Activated naive CD4-positive, alpha-beta T cell treated with anti-CD3 and anti-CD28 coated beads, Interleukin-2, amount 50 U/mL, for 72 hours (primary cell): ENCODE measurements around the gene MRPS10. TPM values are rescaled to one million over a fixed set of nuclear protein-coding genes. Genes with fewer than 3 reads are reported as not detected.
"Not testable (repeated sequence)": the region's sequence is repeated elsewhere in the genome, so short reads cannot be mapped to it uniquely, and the experiment has no call there.

ENCODE experiments used
- ATAC-seq, 2 donors: fragments of 150-1000 bp; cut with Tn5 transposase; 2 replicates each; pipeline ENCODE4 v1.10.0; 2021; ENCODE audit warnings: mild to moderate bottlenecking in 2 of 2, moderate library complexity in 2 of 2
- DNase-seq, 2 donors: peaks; one replicate each; pipeline ENCODE4 v3.0.0; 2021 to 2022; ENCODE audit warnings: low spot score in 2 of 2
- H3K27ac Mint-ChIP-seq, 2 donors: one replicate each; pipeline ENCODE4 v1.8.0; 2022; ENCODE audit warnings: mild to moderate bottlenecking in 2 of 2, mixed read lengths in 2 of 2
- H3K36me3 Mint-ChIP-seq, 2 donors: one replicate each; pipeline ENCODE4 v1.8.0; 2022; ENCODE audit warnings: mixed read lengths in 2 of 2
- H3K9me3 Mint-ChIP-seq, 2 donors: one replicate each; pipeline ENCODE4 v1.8.0; 2022; ENCODE audit warnings: mixed read lengths in 2 of 2
- total RNA-seq, 2 donors: library from RNA; stranded (reverse); gene quantifications; one replicate each; pipeline ENCODE4 v1.2.3, GENCODE V29; 2022

The MRPS10 gene
- total RNA-seq, 2 donors from 2014 or later: 30.8 to 37.4 TPM

GRCh38 chr6:42226161-42226611 lies 8.5 kb upstream of the MRPS10 start:
- no peaks in the 10 kb centered on the region for H3K9me3 Mint-ChIP-seq
- H3K36me3 Mint-ChIP-seq: no peaks in the 10 kb centered on the region
- DNase-seq (no peak), ATAC-seq (no peak)
- H3K27ac Mint-ChIP-seq: no peak overlapping the region

GRCh38 chr6:42225419-42225818 lies 7.8 kb upstream of the MRPS10 start:
- ATAC-seq: no peak
- H3K27ac Mint-ChIP-seq: no peak overlapping the region

DNA sequence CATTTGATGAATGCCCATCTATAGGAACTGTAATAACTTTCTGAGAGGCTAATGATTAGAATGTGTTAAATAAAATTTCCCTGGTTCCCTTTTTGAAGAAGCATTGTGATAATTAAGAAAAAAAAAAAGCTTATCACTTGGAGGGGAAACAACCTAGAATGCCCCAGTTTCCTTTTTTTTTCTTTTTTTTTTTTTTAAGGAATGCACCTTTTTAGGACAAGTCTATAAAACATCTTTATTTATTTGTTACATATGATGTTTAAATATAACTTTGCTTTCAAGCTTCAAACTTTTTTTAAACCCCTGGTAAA lies 7.3 kb upstream of the MRPS10 start:
- Mint-ChIP-seq H3K27ac (no peak overlapping the region), H3K36me3 (no peaks in the 10 kb centered on the region), H3K9me3 (no peaks in the 10 kb centered on the region)
- ATAC-seq (no peak), DNase-seq (no peak)

More at GRCh38 chr6:42225419-42225818, 7.8 kb upstream of the MRPS10 start:
- H3K9me3 Mint-ChIP-seq: no peaks in the 10 kb centered on the region
- no peak for DNase-seq
- H3K36me3 Mint-ChIP-seq: no peaks in the 10 kb centered on the region

GRCh38 chr6:42224222-42225028 lies 6.8 kb upstream of the MRPS10 start:
- DNase-seq (no peak), ATAC-seq (peak; percentile 100)

GRCh38 chr6:42222448-42222847 lies 4.8 kb upstream of the MRPS10 start:
- Mint-ChIP-seq H3K9me3 (no peaks in the 10 kb centered on the region), H3K36me3 (peaks cover 5% of the 10 kb centered on the region in 2 donors), H3K27ac (no peak overlapping the region)
- DNase-seq (no peak), ATAC-seq (no peak)

More at GRCh38 chr6:42224222-42225028, 6.8 kb upstream of the MRPS10 start:
- H3K27ac Mint-ChIP-seq: peak overlapping the region; percentile 27 to 85
- no peaks in the 10 kb centered on the region for H3K36me3 Mint-ChIP-seq
- H3K9me3 Mint-ChIP-seq: no peaks in the 10 kb centered on the region

- Mint-ChIP-seq H3K9me3 (no peaks in the 10 kb centered on the region), H3K36me3 (peaks cover 7% of the 10 kb centered on the region in 2 donors), H3K27ac (no peak overlapping the region)
- DNase-seq: no peak
- ATAC-seq: no peak
These were observed 3.9 kb upstream of the MRPS10 start for GRCh38 chr6:42221546-42221945.

DNA sequence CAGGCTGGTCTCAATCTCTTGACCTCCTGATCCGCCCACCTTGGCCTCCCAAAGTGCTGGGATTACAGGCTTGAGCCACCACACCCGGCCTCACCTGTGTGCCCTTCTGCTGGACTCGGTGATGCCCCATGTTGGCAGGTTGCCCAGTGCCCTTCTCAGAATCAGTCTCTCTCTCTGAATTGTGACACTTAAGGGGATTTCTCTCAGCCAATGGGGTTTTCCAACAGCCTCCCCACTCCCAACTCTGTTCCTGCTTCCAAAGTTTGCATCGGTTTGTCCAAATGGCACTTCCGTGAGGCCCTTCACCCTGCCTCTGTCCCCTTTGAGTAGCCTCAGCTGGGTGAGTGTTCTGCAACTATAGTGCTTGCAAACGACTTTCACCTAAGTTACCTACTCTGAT lies 3.1 kb upstream of the MRPS10 start:
- Mint-ChIP-seq H3K36me3 (peaks cover 7% of the 10 kb centered on the region in 2 donors), H3K9me3 (no peaks in the 10 kb centered on the region), H3K27ac (peak overlapping the region in 1 of 2 donors; percentile 21)
- ATAC-seq (no peak), DNase-seq (no peak)

DNA sequence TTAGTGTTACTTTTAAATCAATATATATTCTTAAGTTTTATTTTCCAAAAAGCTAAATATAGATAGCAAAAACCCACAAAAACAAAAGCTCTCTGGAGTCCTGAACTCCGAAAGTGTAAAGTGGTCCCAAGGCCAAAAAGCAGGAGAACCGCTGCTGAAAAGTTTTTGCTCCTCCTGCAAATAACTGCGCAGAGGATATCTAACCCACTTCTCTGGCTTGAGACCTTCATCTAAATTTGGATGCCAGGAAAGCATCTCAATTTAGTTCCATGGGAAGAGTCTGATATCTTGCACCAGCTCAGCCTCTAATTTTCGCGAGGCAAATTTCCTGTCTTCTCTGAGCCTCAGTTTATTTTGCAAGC lies 523 bp downstream of the MRPS10 start:
- peaks cover 11 to 14% of the 10 kb centered on the region in 2 donors for H3K36me3 Mint-ChIP-seq
- H3K9me3 Mint-ChIP-seq: no peaks in the 10 kb centered on the region
- ATAC-seq (no peak), DNase-seq (no peak)
- H3K27ac Mint-ChIP-seq: peak overlapping the region; percentile 94 to 99

DNA sequence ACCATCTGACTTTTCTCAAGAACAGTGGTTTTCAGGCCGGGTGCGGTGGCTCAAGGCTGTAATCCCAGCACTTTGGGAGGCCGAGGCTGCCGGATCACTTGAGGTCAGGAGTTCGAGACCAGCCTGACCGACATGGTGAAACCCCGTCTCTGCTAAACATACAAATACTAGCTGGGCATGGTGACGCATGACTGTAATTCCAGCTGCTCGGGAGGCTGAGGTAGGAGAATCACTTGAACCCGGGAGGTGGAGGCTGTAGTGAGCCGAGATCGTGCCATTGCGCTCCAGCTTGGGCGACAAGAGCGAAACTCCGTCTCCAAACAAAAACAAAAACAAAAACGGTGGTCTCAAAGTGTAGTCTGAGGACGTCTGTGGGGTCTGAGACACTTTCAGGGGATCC lies 1.2 kb downstream of the MRPS10 start:
- peak overlapping the region; percentile 39 to 82 for H3K27ac Mint-ChIP-seq
- H3K36me3 Mint-ChIP-seq: peaks cover 11 to 14% of the 10 kb centered on the region in 2 donors
- not testable (repeated sequence) for ATAC-seq, DNase-seq, H3K9me3 Mint-ChIP-seq

DNA sequence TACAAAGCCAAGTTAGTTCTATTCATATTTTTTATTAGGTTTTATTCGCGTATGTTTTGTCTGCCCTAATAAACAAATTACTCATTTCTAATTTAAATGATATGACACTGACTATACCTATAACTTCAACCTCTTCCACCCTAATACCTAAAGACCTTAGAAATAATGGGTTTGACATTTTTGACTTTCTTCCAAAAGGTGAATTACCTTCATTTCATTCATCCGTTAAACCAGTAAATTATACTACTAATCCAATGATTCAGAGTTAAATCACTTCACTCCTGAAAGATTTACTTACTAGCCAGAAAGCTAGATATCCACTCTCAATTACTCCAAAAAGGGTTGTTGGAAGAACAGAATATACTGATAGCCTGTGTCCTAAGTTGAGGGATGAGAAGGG lies 5.2 kb downstream of the MRPS10 start:
- Mint-ChIP-seq H3K27ac (no peak overlapping the region), H3K9me3 (no peaks in the 10 kb centered on the region), H3K36me3 (peaks cover 9 to 12% of the 10 kb centered on the region in 2 donors)
- DNase-seq (no peak), ATAC-seq (no peak)

DNA sequence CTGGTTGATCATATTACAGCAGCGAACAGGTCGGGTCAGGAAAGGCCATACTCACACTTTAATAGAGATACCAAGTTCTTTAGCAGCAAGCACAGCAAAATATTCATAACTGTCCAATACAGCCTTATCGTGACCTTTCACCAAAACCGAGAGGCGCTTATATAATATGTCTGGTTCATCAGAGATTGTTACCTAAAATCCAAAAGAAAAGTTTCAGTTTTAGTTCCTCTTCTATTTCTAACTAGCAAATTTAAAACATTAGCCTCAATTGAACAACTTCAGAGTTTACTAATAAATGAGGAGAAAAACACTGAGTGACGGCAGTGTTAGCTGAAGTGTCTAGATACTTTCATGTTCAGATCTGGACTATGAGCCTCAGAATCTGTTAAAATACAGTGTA lies 5.9 kb downstream of the MRPS10 start:
- H3K9me3 Mint-ChIP-seq: no peaks in the 10 kb centered on the region
- peaks cover 7 to 10% of the 10 kb centered on the region in 2 donors for H3K36me3 Mint-ChIP-seq
- no peak overlapping the region for H3K27ac Mint-ChIP-seq
- ATAC-seq: no peak
- DNase-seq: no peak

GRCh38 chr6:42210551-42210950 lies 7.1 kb downstream of the MRPS10 start:
- no peak for DNase-seq
- no peaks in the 10 kb centered on the region for H3K9me3 Mint-ChIP-seq
- peaks cover 10% of the 10 kb centered on the region in 2 donors for H3K36me3 Mint-ChIP-seq
- H3K27ac Mint-ChIP-seq: no peak overlapping the region
- no peak for ATAC-seq

- not testable (repeated sequence) for ATAC-seq, H3K36me3 Mint-ChIP-seq, H3K27ac Mint-ChIP-seq, H3K9me3 Mint-ChIP-seq, DNase-seq
These were observed 10.1 kb downstream of the MRPS10 start for GRCh38 chr6:42207559-42207958.

- ATAC-seq: no peak
- peaks cover 4 to 8% of the 10 kb centered on the region in 2 donors for H3K9me3 Mint-ChIP-seq
- no peak overlapping the region for H3K27ac Mint-ChIP-seq
- peaks cover 11 to 16% of the 10 kb centered on the region in 2 donors for H3K36me3 Mint-ChIP-seq
- no peak for DNase-seq
These were observed 12.8 kb downstream of the MRPS10 start for GRCh38 chr6:42204768-42205282.

- no peak overlapping the region for H3K27ac Mint-ChIP-seq
- H3K36me3 Mint-ChIP-seq: peaks cover 7 to 17% of the 10 kb centered on the region in 2 donors
- DNase-seq: no peak
- ATAC-seq: no peak
- peaks cover 4 to 8% of the 10 kb centered on the region in 2 donors for H3K9me3 Mint-ChIP-seq
These were observed 14.5 kb downstream of the MRPS10 start for GRCh38 chr6:42203183-42203582.

DNA sequence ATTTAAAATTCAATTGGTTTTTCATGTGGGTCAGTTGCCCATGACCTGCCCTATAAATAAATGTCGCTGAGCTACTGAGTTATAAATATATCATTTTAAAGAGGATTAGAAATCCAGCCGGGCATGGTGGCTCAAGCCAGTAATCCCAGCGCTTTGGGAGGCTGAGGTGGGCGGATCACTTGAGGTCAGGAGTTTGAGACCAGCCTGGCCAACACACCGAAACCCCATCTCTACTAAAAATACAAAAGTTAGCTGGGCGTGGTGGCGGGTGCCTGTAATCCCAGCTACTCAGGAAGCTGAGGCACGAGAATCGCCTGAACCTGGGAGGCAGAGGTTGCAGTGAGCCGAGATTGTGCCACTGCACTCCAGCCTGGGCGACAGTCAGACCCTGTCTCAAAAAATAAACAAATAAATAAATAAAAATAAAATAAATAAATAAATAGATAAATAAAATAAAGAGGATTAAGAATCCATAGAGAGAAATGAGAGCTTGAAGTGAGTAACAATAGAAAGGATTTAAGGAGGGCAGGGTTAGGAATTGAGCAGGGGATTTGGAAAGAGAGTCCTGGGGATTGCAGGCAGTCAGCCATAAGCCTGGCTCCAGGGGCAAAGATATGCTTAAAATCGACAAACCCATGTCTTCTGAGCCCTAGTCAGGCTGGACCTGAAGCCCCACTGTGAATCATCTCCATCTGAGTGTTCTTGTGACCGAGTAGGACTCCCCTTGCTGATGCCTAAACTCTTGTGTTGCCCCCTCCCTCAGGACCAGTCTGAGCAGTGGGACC lies 15.3 kb downstream of the MRPS10 start:
- not testable (repeated sequence) for H3K9me3 Mint-ChIP-seq, DNase-seq, ATAC-seq, H3K27ac Mint-ChIP-seq
- H3K36me3 Mint-ChIP-seq: peaks cover 6 to 17% of the 10 kb centered on the region in 2 donors

DNA sequence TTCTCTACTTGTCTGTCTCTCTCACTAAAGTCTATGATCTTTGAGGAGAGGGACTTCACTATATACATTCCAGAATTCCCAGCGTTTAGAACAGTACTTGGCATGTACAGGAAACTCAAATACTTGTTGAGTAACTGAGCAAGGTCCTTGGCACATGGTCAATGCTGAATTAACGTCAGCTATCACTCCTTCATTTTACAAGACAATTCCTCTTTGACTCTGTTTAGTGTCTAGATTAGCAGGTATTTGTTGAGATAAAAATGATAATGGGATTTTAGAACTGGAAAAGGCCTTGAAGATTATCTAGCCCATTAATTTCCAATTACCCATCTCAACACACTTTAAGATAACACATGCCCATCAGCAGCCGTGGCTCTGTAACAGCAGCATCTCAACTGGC lies 16.3 kb downstream of the MRPS10 start:
- ATAC-seq: no peak
- peaks cover 4 to 8% of the 10 kb centered on the region in 2 donors for H3K9me3 Mint-ChIP-seq
- H3K36me3 Mint-ChIP-seq: peaks cover 6 to 17% of the 10 kb centered on the region in 2 donors
- H3K27ac Mint-ChIP-seq: no peak overlapping the region
- DNase-seq: no peak
